ENCODE measurements around the gene CORO1C.
A peak's percentile ranks its signal among the peaks of the same experiment; 100 is the strongest.

The CORO1C gene

GRCh38 chr12:108696996-108697290 is 34.4 kb downstream of the CORO1C start:
- no peak for DNase-seq (ENCODE audit: low read depth in 3 of 3)

GRCh38 chr12:108696111-108696995 is 35.0 kb downstream of the CORO1C start:
- DNase-seq (ENCODE audit: low read depth in 3 of 3), result no peak

- DNase-seq (ENCODE audit: low read depth in 3 of 3), result no peak
Measured at GRCh38 chr12:108694812-108695278, 36.5 kb downstream of the CORO1C start.

- no peak for DNase-seq (ENCODE audit: low read depth in 3 of 3)
Measured at GRCh38 chr12:108693751-108694150, 37.6 kb downstream of the CORO1C start.

DNA sequence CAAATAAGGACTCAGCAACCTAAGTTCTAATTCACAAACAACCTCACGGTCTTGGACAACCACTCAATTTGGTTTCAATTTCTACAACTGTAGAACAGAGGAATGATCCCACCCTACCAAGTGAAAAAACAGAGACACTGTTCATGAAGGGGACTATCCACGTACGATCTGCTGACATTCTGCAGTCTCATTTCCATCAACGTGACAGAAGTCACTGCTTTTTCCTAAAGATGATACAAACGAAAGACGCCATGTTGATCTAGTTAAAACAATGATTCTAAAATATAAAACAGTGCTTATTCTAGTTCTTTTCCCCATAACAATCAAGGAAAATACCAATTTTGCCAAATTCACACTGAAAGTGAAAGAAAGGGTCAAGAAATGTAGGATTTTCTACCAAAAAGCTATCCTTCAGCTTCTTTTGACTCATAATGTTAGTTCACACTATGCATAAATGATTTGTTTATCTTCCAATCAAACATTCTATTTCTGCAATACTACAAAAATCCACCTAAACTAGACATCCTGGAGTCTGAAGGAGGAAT is 38.1 kb downstream of the CORO1C start:
- no peak for DNase-seq (ENCODE audit: low read depth in 3 of 3)

DNA sequence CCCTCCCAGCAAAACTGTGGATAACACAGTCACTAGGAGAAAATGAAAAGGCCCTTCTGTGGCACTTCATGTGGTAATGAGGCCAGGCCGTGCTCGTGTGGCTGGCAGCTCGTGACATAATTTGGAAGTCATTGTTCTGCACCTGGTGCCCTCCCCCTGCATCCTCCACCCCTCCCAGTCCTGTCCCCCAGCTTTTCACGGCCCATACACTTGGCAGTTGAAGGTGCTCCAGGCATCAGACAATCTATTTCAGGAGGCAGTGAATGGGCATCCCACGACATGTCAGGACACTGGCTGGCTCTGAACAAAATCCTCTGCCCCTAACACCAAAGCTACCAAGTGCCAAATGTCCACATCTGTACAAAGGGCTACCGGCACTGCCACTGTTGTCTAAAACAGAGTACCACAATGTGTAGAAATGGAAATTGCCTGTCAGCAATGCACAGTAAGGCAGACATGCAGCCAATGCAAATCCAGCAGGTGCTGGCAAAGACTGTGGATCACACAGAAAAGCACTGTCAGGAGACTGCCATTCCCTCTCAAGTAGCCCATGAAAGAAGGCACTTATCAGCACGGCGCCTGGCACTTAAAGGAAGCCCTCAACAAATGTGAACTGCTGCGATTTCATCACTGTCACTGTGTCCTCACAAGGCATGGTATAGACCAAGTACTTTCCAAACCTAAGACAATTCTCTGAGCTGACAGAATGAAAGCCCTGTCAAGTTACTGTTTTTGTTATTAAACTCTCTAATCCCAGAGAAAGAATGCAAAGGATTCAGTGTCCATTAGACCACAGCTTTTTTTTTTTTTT is 39.1 kb downstream of the CORO1C start:
- no peak for DNase-seq (ENCODE audit: low read depth in 3 of 3)

DNA sequence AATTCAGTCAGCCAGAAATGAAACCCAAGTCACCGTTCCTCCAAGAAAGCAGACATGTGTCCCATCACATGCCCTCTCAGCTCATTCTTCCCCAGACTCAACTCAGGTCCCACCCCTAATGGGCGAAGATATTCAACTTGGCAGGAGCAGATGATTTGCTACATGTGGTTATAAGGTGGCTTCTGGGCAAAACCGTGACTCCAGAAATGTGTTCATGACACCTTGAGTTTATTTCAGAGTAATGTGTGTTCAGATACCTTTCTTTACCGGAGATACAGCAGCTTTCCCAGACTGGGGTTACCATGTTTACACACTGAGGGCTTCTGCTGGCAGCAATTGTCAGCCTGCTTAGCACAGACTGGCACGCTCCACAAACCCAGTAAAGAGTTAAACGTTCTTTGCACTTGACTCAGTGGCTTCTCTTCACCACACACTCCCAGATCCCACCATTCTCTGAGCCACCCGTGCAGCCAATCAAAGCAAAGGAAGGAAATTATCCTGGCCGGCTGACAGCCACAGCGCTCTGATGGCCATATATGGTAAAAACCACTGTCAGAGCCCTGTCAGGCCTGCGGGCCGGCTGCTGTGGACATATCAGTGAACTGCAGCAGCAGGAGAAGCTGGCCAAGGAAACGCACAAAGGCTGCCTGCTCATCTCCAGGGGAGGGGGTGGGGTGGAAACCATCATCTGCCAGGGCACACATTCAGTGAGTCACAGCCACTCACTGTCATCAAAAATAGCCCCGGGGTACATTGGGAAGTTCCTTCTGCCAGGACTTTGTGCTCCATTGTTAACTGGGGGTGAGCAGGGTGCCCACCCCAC is 39.9 kb downstream of the CORO1C start:
- DNase-seq (ENCODE audit: low read depth in 3 of 3), result peak; percentile 41 to 60 (median 45)

- DNase-seq (ENCODE audit: low read depth in 3 of 3), result no peak
Measured at GRCh38 chr12:108690542-108691174, 40.7 kb downstream of the CORO1C start.

DNA sequence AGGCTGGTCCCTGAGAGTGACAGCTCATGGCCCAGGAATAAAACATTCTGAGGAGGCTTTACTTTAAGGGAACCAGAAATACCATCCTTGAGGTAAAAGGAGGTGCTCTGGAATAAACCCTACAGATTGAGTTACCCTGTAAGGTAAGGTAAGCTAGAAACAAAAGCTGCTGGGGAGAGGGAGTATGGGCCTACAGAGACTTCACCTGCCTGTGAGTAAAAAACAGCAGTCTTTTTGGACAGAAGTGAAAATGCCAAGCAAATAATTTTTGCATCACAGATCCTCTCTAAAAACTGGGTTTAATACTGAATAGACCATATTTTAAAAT is 41.2 kb downstream of the CORO1C start:
- no peak for DNase-seq (ENCODE audit: low read depth in 3 of 3)

- DNase-seq (ENCODE audit: low read depth in 3 of 3), result peak in 1 of 3 experiments; percentile 18
Measured at GRCh38 chr12:108689314-108690190, 41.8 kb downstream of the CORO1C start.

- DNase-seq (ENCODE audit: low read depth in 3 of 3), result no peak
Measured at GRCh38 chr12:108686780-108687179, 44.5 kb downstream of the CORO1C start.

DNA sequence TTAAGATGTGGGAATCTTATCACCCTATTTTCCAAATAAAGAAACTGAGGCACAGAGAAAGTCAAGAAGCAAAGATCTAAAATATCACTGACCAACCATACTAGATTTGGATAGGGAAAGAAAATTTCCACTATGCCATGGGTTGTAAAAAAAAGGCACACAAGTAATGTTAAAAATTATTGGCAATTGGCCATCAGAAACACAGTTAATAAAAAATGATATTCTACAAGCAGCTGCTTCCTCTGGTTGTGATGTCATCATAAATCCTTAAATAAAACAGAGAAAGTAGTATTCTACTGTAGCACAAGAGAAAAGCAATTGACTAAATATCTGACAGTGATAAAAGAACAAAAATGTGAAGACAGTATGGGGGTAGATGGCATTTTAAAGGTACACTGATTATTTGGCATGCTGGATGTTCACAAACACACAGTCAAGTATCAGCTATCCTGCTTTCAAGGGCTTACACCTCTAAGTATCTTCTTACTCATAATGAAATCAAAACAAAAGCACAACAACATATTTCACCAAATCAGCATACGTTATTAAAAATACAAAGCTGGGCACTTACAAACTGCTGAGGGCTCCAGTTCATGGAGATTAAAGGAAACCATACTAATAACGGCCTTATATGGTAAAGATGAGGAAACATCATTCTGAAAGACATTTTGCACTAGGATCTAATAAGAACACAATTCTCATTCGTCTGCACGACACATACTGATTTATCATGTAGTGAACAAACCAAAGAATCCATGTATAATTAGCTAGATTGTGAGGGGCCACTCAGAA is 45.7 kb downstream of the CORO1C start:
- no peak for DNase-seq (ENCODE audit: low read depth in 3 of 3)

DNA sequence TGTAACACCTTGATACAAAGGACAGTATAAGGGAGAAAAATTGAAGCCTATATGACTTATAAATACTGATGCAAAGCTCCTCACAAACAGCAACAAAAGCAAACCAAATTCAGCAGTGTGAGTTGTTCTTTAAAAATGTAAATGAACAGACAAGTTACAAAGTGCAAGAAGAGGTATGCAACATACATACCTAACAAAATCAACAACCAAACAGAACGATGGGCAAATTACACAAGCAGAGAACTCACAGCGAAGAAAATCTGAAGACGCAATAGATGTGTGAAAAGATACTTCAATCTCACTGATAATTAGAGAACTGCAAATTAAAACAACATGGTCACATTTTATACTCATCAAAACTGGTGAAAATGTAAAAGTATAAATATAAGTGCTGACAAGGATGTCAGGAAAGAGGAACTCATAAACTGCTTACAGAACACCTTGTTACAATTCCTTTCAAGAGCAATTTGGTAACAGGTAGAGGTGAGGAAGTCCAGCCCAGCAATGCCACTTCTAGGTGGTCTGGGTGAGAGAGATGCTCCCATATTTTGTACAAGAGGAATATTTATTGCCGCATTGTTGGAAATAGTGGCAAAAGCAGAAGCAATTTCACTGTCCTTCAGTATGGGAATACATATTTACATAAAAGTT is 47.3 kb downstream of the CORO1C start:
- no peak for DNase-seq (ENCODE audit: low read depth in 3 of 3)

DNA sequence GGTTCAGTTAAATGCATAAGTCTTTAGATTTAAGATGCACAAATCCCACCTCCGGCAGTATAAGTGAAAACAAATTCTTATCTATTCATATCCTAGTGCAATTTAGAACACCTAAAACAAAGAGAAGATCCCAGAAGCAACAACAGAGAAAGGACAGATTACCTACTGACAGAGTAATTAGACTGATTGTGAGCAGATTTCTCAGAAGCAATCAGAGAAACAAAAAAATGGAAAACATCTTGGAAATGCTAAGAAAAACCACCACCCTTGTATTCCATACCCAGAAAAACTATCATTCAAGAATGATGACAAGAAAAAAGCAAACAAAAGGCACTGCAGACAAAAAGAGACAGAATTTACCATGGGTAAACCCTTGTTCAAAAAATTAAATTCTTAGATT is 50.0 kb downstream of the CORO1C start:
- no peak for DNase-seq (ENCODE audit: low read depth in 3 of 3)

DNA sequence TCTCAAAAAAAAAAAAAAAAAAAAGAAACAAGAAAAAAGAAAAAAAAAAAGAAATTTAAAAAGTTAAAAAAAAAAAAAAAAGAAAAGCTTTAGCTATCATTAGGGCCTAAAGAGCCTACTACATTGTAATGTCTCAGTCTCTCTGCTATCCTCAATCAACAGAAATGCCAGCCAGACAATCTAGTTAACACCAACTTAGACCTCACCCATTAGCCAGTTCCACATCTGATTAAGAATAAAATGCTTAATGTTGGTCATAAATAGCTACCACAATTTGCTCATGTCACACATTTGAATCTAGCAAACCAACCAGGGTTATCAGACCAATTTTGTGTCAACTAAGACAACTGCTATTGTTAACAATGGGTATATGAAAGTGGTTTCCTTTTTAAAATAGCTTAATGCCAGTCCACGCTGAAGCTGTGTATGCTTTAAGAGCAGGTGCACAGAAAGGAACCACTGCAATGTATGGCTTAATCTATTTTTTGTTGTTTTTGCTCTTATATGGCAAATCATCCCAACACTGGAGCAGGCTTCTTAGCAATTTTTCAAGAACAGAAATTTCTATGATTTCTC is 52.1 kb downstream of the CORO1C start:
- DNase-seq (ENCODE audit: low read depth in 3 of 3), result no peak

GRCh38 chr12:108678104-108678730 is 53.1 kb downstream of the CORO1C start:
- DNase-seq (ENCODE audit: low read depth in 3 of 3), result no peak

DNA sequence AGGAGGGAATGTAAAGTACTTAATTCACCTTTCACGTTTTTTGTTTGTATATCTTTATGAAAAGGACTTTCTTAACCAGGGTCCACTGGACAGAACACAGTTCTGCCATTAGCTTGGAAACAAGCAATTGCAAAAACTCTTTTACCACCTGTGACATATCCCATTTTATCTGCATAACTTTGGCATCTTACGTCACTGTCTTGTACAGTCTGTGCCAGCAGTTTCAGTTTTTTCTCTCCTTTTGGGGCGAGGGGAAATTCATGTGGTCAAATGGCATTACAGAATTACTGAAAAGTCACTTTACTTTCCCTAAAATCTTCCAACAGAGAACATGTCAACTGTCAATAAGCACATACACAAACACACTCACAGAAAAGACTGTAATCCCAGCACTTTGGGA is 53.9 kb downstream of the CORO1C start:
- DNase-seq (ENCODE audit: low read depth in 3 of 3), result no peak

GRCh38 chr12:108676707-108677106 is 54.6 kb downstream of the CORO1C start:
- DNase-seq (ENCODE audit: low read depth in 3 of 3), result no peak
